Fibroblast of mammary gland (primary cell): ENCODE results near the gene TNFAIP1.
A peak's percentile ranks its signal among the peaks of the same experiment; 100 is the strongest.

Experiments
- DNase-seq: peaks from one replicate; pipeline ENCODE4 v3.0.0-alpha.2; 2010; ENCODE audit warnings: low read depth
- H3K4me3 ChIP-seq: 2 replicates; pipeline ENCODE4 v1.5.1; 2011; ENCODE audit warnings: low read depth, mild to moderate bottlenecking, low read length, moderate library complexity; ENCODE audit not compliant: control insufficient read depth
- TF ChIP-seq, protein P1 (sequence below): conservative IDR thresholded peaks from 2 replicates; pipeline ENCODE4 v1.5.1; 2011; ENCODE audit warnings: low read depth, low read length, inconsistent platforms; ENCODE audit not compliant: control insufficient read depth, insufficient read depth

The TNFAIP1 gene

DNA sequence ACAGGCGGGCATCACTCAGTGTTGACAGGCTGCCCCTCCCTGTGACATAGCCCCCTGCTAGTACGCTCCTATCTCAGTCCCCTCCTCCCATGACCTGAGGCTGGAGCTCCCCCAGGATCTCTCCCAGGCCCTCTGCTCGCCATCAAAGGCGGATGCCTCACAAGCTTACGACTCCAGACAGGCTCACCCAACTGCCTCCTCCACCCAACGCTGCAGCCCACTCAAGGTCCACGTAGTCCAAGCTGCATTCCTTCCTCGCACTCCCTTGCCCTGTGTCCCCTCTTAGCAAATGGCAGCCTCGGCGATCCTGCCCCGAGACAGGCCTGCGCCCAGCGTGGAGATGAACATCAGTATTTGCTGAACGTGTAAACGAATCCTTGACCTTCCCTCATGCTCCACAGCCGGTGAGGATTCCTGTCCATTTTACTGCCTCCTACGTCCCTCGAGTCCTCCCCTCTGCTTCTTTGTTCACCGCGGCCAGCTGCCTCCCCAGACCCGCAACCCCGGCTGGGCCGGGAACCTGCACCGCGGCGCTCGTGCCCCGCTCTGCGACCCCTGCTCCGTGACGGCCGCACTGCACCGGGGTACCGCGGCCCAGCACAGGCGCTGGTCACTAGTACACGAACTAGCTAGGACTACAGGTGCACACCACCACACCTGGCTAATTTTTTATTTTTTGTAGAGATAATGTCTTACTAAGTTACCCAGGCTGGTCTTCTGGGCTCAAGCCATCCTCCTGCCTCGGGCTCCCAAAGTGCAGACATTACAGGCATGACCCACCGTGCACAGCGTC, 17.4 kb upstream of the TNFAIP1 start:
- TF ChIP-seq, protein P1, sequence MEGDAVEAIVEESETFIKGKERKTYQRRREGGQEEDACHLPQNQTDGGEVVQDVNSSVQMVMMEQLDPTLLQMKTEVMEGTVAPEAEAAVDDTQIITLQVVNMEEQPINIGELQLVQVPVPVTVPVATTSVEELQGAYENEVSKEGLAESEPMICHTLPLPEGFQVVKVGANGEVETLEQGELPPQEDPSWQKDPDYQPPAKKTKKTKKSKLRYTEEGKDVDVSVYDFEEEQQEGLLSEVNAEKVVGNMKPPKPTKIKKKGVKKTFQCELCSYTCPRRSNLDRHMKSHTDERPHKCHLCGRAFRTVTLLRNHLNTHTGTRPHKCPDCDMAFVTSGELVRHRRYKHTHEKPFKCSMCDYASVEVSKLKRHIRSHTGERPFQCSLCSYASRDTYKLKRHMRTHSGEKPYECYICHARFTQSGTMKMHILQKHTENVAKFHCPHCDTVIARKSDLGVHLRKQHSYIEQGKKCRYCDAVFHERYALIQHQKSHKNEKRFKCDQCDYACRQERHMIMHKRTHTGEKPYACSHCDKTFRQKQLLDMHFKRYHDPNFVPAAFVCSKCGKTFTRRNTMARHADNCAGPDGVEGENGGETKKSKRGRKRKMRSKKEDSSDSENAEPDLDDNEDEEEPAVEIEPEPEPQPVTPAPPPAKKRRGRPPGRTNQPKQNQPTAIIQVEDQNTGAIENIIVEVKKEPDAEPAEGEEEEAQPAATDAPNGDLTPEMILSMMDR = no peak
- DNase-seq = no peak
- peak overlapping the region; percentile 88 for H3K4me3 ChIP-seq

- peak; percentile 96 for DNase-seq
- TF ChIP-seq, protein P1 = peak; percentile 4
- peak within 1 kb of the TSS; percentile 88 for H3K4me3 ChIP-seq
These were observed 16.6 kb upstream of the TNFAIP1 start, which contains the start of gene TMEM97 for GRCh38 chr17:28318759-28319597. TSS of gene TMEM97 (plus strand) at chr17:28319200. CDS start at chr17:28319240, 40 bp downstream.

DNA sequence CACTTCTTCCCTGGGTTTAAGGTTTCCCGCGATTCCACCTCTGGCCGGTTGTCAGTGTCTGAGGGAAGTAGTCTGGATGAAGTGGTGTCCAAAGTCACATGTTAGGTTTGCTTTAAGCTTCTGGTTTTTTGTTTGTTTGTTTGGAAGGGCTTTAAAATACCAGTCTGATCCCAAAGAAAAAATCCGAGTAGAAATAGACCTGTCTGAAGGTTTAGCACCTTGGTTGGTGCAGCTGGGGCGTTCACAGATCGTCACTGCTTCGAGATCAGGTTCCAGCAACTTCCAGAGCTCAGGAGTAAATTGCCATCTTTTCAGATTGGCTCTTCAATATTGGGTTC, 16.0 kb upstream of the TNFAIP1 start:
- TF ChIP-seq, protein P1 = no peak
- DNase-seq = peak; percentile 17
- H3K4me3 ChIP-seq = peak overlapping the region; percentile 88

DNA sequence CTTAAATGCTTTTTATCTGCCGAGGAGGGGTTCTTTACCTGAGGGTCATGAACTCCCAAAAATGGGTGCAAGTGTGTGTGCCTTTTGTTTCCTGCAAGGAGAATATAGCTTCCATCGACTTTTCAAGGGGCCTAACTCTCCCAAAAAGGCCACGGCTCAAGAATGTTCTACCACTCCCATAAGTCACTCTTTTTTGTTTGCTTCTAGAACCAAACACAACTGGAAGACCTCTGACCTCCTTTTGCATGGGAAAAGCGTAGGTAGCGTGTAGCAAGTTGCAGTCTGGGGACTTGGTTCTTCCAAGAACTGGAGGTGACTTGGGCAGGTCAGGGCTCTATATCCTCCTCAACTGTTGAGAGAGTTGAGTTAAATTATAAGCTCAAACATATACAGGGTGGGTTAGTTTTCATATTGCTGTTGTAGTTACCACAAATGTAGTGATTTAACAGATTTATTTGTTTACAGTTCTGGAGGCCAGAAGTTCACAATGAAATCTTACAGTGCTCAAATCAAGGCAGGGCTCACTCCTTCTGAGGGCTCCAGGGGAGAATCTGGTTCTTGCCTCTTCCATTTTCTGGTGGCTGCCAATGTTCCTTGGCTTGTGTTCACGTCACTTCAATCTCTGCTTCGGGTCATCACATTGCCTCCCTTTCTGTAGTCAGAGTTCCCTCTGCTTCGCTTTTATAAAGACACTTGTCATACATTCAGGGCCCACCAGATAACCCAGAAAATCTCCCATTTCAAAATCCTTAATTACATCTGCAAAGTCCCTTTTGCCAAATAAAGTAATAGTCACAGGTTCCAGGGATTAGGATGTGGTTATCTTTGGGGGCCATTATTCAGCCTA, 15.1 kb upstream of the TNFAIP1 start:
- TF ChIP-seq, protein P1 = no peak
- peak; percentile 23 for DNase-seq
- H3K4me3 ChIP-seq = peak overlapping the region; percentile 88

DNA sequence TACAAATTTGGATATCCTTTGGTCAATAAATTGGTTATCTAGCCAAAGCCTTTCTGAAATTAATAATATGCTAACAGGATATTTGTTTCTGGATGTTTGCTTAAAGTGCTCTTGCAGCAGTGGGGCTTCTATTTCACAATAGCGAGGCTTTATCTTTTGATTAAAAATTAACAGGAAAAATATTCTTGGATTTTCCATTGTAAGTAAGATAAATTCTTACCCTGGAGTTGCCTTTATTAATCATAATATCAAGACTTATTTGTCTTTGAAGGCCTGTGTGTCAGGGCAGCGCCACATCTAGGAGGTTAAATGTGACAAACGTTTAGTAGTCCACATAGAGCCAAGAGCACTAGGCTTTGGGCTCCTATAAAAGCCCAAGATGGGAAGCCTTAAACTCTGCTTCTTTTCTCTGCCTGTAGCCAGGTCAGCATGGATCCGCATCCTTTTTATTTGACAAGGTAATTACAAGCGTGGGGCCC, 11.3 kb upstream of the TNFAIP1 start:
- H3K4me3 ChIP-seq = no peak overlapping the region
- TF ChIP-seq, protein P1 = no peak
- DNase-seq = no peak

DNA sequence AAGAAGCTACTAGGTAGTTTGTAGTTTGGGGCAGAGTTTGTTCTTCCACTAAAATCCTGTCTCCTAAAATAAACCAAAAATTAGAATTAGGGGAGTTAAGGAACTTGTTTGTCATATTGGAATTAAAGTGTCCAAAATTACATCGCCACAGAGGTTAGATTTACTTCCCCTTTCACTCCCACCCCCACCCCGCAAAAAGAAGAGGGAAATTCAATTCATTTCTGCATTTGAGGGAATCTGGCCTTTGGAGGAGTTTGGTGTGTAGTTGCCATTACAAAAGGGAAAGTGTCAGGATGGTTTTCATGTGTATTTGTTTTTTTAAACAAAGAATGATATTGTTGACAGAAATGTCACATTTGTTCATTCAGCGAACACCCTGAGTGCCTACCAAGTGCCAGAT, 10.8 kb upstream of the TNFAIP1 start:
- H3K4me3 ChIP-seq = no peak overlapping the region
- TF ChIP-seq, protein P1 = no peak
- no peak for DNase-seq
